SK-N-SH (cell line): Measurements from ENCODE around the gene YAP1. TPM values are rescaled to one million over a fixed set of nuclear protein-coding genes. Genes with fewer than 3 reads are reported as not detected.

Experiments used
- CTCF ChIA-PET: fragments of 300-600, 350-600 bp; formaldehyde crosslinking; extraction: SDS; loops from one replicate; lab custom pipeline; 2021; lab: Yijun Ruan, JAX
- POLR2A ChIA-PET: fragments of 350-600 bp; sonication (Branson Sonifier 250); formaldehyde crosslinking; extraction: SDS; loops from one replicate; lab custom pipeline; 2020; ENCODE audit warnings: antibody characterized with exemption, inconsistent platforms; lab: Yijun Ruan, JAX
- DNase-seq: peaks from one replicate; pipeline ENCODE4 v3.0.0; 2012
- H2AFZ ChIP-seq: fragments of 200-600 bp; sonication (generic); 2 replicates; pipeline ENCODE4 v1.8.1; 2016; ENCODE audit warnings: antibody characterized with exemption, mild to moderate bottlenecking, low read depth
- H3F3A ChIP-seq: fragments of 200-600 bp; sonication (generic); replicated peaks from 2 replicates; pipeline ENCODE3; 2016; ENCODE audit warnings: antibody characterized with exemption, mild to moderate bottlenecking; ENCODE audit not compliant: insufficient read depth
- H3K27ac ChIP-seq, 2 experiments: fragments of 200-500 bp in 1 of 2; fragments of 200-600 bp in 1 of 2; sonication (Bioruptor generic) in 1 of 2; sonication (generic), shearing (Covaris generic) in 1 of 2; 2 replicates each; pipeline versions ENCODE4 v1.5.1 to v1.6.1; 2014 to 2016; ENCODE audit warnings: low read depth in 2 of 2, inconsistent platforms in 1 of 2, low read length in 1 of 2, mild to moderate bottlenecking in 1 of 2, mixed read lengths in 1 of 2
- H3K27me3 ChIP-seq: fragments of 200-600 bp; sonication (generic), shearing (Covaris generic); 2 replicates; pipeline ENCODE4 v1.6.1; 2016; ENCODE audit warnings: mixed run types; ENCODE audit not compliant: insufficient read depth
- H3K36me3 ChIP-seq, 2 experiments: fragments of 200-500 bp in 1 of 2; fragments of 200-600 bp in 1 of 2; sonication (Bioruptor generic) in 1 of 2; sonication (generic) in 1 of 2; replicated peaks in 1 of 2; 2 replicates each; pipeline versions ENCODE3 to v1.5.1; 2014 to 2016; ENCODE audit warnings: low read length in 1 of 2, mild to moderate bottlenecking in 1 of 2; ENCODE audit not compliant: insufficient read depth in 2 of 2, control insufficient read depth in 1 of 2
- H3K4me1 ChIP-seq, 2 experiments: fragments of 200-500 bp in 1 of 2; fragments of 200-600 bp in 1 of 2; sonication (Bioruptor generic) in 1 of 2; sonication (generic), shearing (Covaris generic) in 1 of 2; 2 replicates each; pipeline versions ENCODE4 v1.5.1 to v1.6.1; 2014 to 2016; ENCODE audit warnings: low read depth in 1 of 2, low read length in 1 of 2, mixed run types in 1 of 2; ENCODE audit not compliant: insufficient read depth in 2 of 2, control insufficient read depth in 1 of 2
- H3K4me2 ChIP-seq: fragments of 200-600 bp; sonication (generic), shearing (Covaris generic); 2 replicates; pipeline ENCODE4 v1.6.1; 2017; ENCODE audit warnings: mixed run types
- H3K4me3 ChIP-seq, 2 experiments: fragments of 200-500 bp in 1 of 2; fragments of 200-600 bp in 1 of 2; sonication (Bioruptor generic) in 1 of 2; sonication (generic), shearing (Covaris generic) in 1 of 2; 2 replicates each; pipeline versions ENCODE4 v1.5.1 to v1.8.1; 2014 to 2016; ENCODE audit warnings: low read depth in 2 of 2, inconsistent platforms in 1 of 2, low read length in 1 of 2, mild to moderate bottlenecking in 1 of 2, mixed read lengths in 1 of 2, moderate library complexity in 1 of 2
- H3K79me2 ChIP-seq: fragments of 200-600 bp; sonication (generic); 2 replicates; pipeline ENCODE4 v1.8.1; 2017; ENCODE audit warnings: mild to moderate bottlenecking; ENCODE audit not compliant: insufficient read depth
- H3K9ac ChIP-seq: fragments of 200-600 bp; sonication (generic); 2 replicates; pipeline ENCODE4 v1.6.1; 2017; ENCODE audit warnings: mixed run types
- H3K9me2 ChIP-seq: fragments of 200-600 bp; sonication (generic); 2 replicates; pipeline ENCODE4 v1.6.1; 2017; ENCODE audit warnings: mixed run types
- H3K9me3 ChIP-seq: fragments of 200-600 bp; sonication (generic); 2 replicates; pipeline ENCODE4 v1.6.1; 2017; ENCODE audit warnings: mixed run types, mild to moderate bottlenecking, moderate library complexity
- H4K20me1 ChIP-seq: fragments of 200-600 bp; sonication (generic); 2 replicates; pipeline ENCODE4 v1.6.1; 2017; ENCODE audit warnings: mild to moderate bottlenecking, mixed run types; ENCODE audit not compliant: insufficient read depth
- CHD2 ChIP-seq: fragments of 150-350 bp; IDR thresholded peaks from 2 replicates; pipeline ENCODE4 v1.6.1; 2018; ENCODE audit warnings: low read length; ENCODE audit not compliant: partially characterized antibody
- ELF1 ChIP-seq: IDR thresholded peaks from 2 replicates; pipeline ENCODE4 v1.4.0; 2012
- EP300 ChIP-seq, 2 experiments: IDR thresholded peaks; 2 replicates each; pipeline versions ENCODE4 v1.4.0 to v1.6.1; 2012; ENCODE audit warnings: borderline replicate concordance in 1 of 2, low read depth in 1 of 2, low read length in 1 of 2
- FOSL2 ChIP-seq: IDR thresholded peaks from 2 replicates; pipeline ENCODE4 v1.4.0; 2012; ENCODE audit warnings: low read depth, mild to moderate bottlenecking, moderate library complexity, borderline replicate concordance
- FOXJ3 ChIP-seq: sonication (generic); formaldehyde crosslinking; IDR thresholded peaks from 2 replicates; pipeline ENCODE4 v1.5.1; 2020; ENCODE audit warnings: mild to moderate bottlenecking, missing genetic modification reagents
- FOXM1 ChIP-seq: IDR thresholded peaks from 2 replicates; pipeline ENCODE4 v1.4.0; 2012; ENCODE audit warnings: low read depth, mild to moderate bottlenecking
- GABPA ChIP-seq: IDR thresholded peaks from 2 replicates; pipeline ENCODE4 v1.4.0; 2012; ENCODE audit warnings: low read depth, mild to moderate bottlenecking
- JUND ChIP-seq: IDR thresholded peaks from 2 replicates; pipeline ENCODE4 v1.4.0; 2012
- MXI1 ChIP-seq: IDR thresholded peaks from 2 replicates; pipeline ENCODE4 v1.6.1; 2012; ENCODE audit warnings: mild to moderate bottlenecking, low read depth, low read length, improper control_type of control experiment
- NFIC ChIP-seq: IDR thresholded peaks from 2 replicates; pipeline ENCODE4 v1.4.0; 2012; ENCODE audit warnings: borderline replicate concordance
- NRF1 ChIP-seq: IDR thresholded peaks from 2 replicates; pipeline ENCODE4 v1.6.1; 2012; ENCODE audit warnings: low read depth, mild to moderate bottlenecking, low read length
- POLR2AphosphoS5 ChIP-seq: IDR thresholded peaks from 2 replicates; pipeline ENCODE4 v1.6.1; 2012; ENCODE audit warnings: low read depth, low read length
- RAD21 ChIP-seq: IDR thresholded peaks from 2 replicates; pipeline ENCODE4 v1.6.1; 2012; ENCODE audit warnings: mild to moderate bottlenecking, low read length
- RFX5 ChIP-seq: IDR thresholded peaks from 2 replicates; pipeline ENCODE4 v1.6.1; 2012; ENCODE audit warnings: mild to moderate bottlenecking, improper control_type of control experiment, low read length
- RXRA ChIP-seq: IDR thresholded peaks from 2 replicates; pipeline ENCODE4 v1.4.0; 2012; ENCODE audit warnings: low read depth, mild to moderate bottlenecking, borderline replicate concordance
- SIN3A ChIP-seq: IDR thresholded peaks from 2 replicates; pipeline ENCODE4 v1.6.1; 2012; ENCODE audit warnings: low read depth, mild to moderate bottlenecking, low read length, moderate library complexity, borderline replicate concordance
- TAF1 ChIP-seq: IDR thresholded peaks from 2 replicates; pipeline ENCODE4 v1.6.1; 2012; ENCODE audit warnings: low read depth, mild to moderate bottlenecking, low read length, moderate library complexity, borderline replicate concordance
- TCF12 ChIP-seq: IDR thresholded peaks from 2 replicates; pipeline ENCODE4 v1.4.0; 2012
- TEAD4 ChIP-seq: IDR thresholded peaks from 2 replicates; pipeline ENCODE4 v1.4.0; 2012; ENCODE audit warnings: mild to moderate bottlenecking, borderline replicate concordance; ENCODE audit not compliant: insufficient read depth
- YY1 ChIP-seq: IDR thresholded peaks from 2 replicates; pipeline ENCODE4 v1.4.0; 2012; ENCODE audit warnings: low read depth, mild to moderate bottlenecking
- WGBS: methylation state at CpG from one replicate; pipeline ENCODE4 v1.1.6; 2017; ENCODE audit warnings: low lambda C conversion rate; 5-methylcytosine and 5-hydroxymethylcytosine counted together
- polyA plus RNA-seq, 3 experiments: library from polyadenylated mRNA; depleted of rRNA; stranded (reverse); fragments of >200 nt; gene quantifications; 2 replicates each; pipeline ENCODE4 v1.2.3, GENCODE V29; 2012
- TF ChIP-seq, protein P1 (sequence below): IDR thresholded peaks from 2 replicates; pipeline ENCODE4 v1.4.0; 2012; ENCODE audit warnings: low read depth, borderline replicate concordance
- TF ChIP-seq, protein P2 (sequence below): IDR thresholded peaks from 2 replicates; pipeline ENCODE4 v1.4.0; 2012; ENCODE audit warnings: low read depth
- TF ChIP-seq, protein P3 (sequence below): IDR thresholded peaks from 2 replicates; pipeline ENCODE4; 2012
- TF ChIP-seq, protein P4 (sequence below): IDR thresholded peaks from 2 replicates; pipeline ENCODE4 v1.6.1; 2012; ENCODE audit warnings: mild to moderate bottlenecking, low read depth, low read length, moderate library complexity
- TF ChIP-seq, protein P5 (sequence below): fragments of 150-350 bp; IDR thresholded peaks from 2 replicates; pipeline ENCODE4 v1.6.1; 2016; ENCODE audit warnings: mild to moderate bottlenecking, low read depth, low read length

Gene YAP1
- polyA plus RNA-seq, 1 of the 3 experiments (the other 2 are of a cell fraction) = 53.2 TPM

DNA sequence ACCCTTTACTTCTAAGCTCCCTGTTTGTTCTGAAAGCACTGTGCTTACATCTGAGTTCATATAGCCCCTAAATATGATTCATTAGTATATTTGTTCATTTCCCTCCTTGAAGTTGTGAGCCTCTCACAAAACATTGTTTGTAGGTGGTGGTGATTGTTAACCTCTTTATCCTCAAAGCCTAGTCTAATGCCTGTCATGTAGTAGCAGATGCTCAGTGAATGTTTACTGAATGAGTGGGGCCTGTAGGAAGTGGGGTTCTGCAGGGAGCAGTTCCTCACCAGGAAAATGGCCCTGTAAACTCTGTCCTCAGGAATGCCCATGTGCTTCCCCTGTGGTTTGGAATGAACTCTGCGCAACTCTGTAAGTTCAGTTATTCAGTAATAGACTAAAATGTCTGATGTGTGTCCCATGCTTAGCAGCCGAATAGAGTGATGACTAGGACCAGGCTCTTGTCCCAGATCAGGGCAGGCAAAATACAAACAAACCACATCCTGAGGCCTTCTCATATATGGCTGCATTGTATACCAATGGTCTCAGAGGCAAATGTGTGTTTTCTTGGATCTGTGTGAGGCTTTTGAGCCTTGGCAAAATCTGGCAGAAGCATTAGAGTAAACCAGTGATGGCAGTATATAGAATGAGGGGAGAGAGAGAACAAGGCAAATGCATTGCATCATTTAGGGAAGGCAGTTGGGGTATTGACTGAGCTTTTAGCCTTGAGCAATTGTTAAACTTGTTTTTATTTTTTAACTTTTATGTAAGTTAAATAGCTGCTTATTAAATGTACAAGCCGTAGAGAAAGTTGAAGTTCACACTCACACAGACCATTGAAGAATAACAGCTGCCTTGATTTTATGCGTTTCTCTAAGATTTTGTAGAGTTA lies 115.7 kb downstream of the YAP1 start:
- Histone ChIP-seq H3K9me2 (no peaks in the 10 kb centered on the region), H3K27me3 (no peaks in the 10 kb centered on the region), H3K4me2 (peak overlapping the region; percentile 56), H3K79me2 (peaks cover 46% of the 10 kb centered on the region), H4K20me1 (no peaks in the 10 kb centered on the region; the same call in 1 of the 2 replicates), H3K9ac (peak overlapping the region; percentile 38; the same call in 1 of the 2 replicates), H3K9me3 (no peaks in the 10 kb centered on the region), H3K4me3 (no peak overlapping the region), H3F3A (peaks cover 61% of the 10 kb centered on the region), H3K4me1 (peaks cover 0 to 38% of the 10 kb centered on the region in 2 experiments; a peak in 3 of 4 replicates), H3K36me3 (peaks cover 8 to 54% of the 10 kb centered on the region in 2 experiments), H2AFZ (no peak overlapping the region), H3K27ac (peak overlapping the region; percentile 13 to 87; a peak in 3 of 4 replicates)
- WGBS = 75% methylated on average over 4 of the region's 4 CpGs
- no peak for DNase-seq
- CTCF ChIA-PET = no interaction called here
- POLR2A ChIA-PET = no interaction called here
- TF ChIP-seq CHD2 (no peak), MXI1 (no peak), EP300 (IDR thresholded peaks at IDR 0.05; ENCODE audit: borderline replicate concordance in 1 of 2, low read depth in 1 of 2, low read length in 1 of 2) (peak in 1 of 2 experiments; percentile 57; a peak in 1 of 4 replicates), SIN3A (no peak), JUND (peak; percentile 39), TEAD4 (peak; percentile 56; the same call in 1 of the 2 replicates), GABPA (no peak), FOSL2 (peak; percentile 17; the same call in 1 of the 2 replicates), NFIC (peak; percentile 55), POLR2AphosphoS5 (peak; percentile 15; the same call in 1 of the 2 replicates), FOXM1 (no peak), RXRA (peak; percentile 62; the same call in 1 of the 2 replicates), ELF1 (no peak), RAD21 (no peak), NRF1 (no peak), TCF12 (peak; percentile 67), TAF1 (no peak), YY1 (peak; percentile 57; the same call in 1 of the 2 replicates), FOXJ3 (CRISPR knock-in tag) (no peak), RFX5 (no peak)
- TF ChIP-seq, protein P1, sequence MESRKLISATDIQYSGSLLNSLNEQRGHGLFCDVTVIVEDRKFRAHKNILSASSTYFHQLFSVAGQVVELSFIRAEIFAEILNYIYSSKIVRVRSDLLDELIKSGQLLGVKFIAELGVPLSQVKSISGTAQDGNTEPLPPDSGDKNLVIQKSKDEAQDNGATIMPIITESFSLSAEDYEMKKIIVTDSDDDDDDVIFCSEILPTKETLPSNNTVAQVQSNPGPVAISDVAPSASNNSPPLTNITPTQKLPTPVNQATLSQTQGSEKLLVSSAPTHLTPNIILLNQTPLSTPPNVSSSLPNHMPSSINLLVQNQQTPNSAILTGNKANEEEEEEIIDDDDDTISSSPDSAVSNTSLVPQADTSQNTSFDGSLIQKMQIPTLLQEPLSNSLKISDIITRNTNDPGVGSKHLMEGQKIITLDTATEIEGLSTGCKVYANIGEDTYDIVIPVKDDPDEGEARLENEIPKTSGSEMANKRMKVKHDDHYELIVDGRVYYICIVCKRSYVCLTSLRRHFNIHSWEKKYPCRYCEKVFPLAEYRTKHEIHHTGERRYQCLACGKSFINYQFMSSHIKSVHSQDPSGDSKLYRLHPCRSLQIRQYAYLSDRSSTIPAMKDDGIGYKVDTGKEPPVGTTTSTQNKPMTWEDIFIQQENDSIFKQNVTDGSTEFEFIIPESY = no peak
- TF ChIP-seq, protein P2, sequence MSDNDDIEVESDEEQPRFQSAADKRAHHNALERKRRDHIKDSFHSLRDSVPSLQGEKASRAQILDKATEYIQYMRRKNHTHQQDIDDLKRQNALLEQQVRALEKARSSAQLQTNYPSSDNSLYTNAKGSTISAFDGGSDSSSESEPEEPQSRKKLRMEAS = peak; percentile 86; the same call in 1 of the 2 replicates
- TF ChIP-seq, protein P3, sequence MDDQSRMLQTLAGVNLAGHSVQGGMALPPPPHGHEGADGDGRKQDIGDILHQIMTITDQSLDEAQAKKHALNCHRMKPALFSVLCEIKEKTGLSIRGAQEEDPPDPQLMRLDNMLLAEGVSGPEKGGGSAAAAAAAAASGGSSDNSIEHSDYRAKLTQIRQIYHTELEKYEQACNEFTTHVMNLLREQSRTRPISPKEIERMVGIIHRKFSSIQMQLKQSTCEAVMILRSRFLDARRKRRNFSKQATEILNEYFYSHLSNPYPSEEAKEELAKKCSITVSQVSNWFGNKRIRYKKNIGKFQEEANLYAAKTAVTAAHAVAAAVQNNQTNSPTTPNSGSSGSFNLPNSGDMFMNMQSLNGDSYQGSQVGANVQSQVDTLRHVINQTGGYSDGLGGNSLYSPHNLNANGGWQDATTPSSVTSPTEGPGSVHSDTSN = peak; percentile 25; the same call in 1 of the 2 replicates
- TF ChIP-seq, protein P4, sequence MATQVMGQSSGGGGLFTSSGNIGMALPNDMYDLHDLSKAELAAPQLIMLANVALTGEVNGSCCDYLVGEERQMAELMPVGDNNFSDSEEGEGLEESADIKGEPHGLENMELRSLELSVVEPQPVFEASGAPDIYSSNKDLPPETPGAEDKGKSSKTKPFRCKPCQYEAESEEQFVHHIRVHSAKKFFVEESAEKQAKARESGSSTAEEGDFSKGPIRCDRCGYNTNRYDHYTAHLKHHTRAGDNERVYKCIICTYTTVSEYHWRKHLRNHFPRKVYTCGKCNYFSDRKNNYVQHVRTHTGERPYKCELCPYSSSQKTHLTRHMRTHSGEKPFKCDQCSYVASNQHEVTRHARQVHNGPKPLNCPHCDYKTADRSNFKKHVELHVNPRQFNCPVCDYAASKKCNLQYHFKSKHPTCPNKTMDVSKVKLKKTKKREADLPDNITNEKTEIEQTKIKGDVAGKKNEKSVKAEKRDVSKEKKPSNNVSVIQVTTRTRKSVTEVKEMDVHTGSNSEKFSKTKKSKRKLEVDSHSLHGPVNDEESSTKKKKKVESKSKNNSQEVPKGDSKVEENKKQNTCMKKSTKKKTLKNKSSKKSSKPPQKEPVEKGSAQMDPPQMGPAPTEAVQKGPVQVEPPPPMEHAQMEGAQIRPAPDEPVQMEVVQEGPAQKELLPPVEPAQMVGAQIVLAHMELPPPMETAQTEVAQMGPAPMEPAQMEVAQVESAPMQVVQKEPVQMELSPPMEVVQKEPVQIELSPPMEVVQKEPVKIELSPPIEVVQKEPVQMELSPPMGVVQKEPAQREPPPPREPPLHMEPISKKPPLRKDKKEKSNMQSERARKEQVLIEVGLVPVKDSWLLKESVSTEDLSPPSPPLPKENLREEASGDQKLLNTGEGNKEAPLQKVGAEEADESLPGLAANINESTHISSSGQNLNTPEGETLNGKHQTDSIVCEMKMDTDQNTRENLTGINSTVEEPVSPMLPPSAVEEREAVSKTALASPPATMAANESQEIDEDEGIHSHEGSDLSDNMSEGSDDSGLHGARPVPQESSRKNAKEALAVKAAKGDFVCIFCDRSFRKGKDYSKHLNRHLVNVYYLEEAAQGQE = no peak
- TF ChIP-seq, protein P5, sequence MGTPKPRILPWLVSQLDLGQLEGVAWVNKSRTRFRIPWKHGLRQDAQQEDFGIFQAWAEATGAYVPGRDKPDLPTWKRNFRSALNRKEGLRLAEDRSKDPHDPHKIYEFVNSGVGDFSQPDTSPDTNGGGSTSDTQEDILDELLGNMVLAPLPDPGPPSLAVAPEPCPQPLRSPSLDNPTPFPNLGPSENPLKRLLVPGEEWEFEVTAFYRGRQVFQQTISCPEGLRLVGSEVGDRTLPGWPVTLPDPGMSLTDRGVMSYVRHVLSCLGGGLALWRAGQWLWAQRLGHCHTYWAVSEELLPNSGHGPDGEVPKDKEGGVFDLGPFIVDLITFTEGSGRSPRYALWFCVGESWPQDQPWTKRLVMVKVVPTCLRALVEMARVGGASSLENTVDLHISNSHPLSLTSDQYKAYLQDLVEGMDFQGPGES = no peak
